OCI-LY3 (cell line): ENCODE results near the gene STX5.

Experiments
- EZH2phosphoT487 ChIP-seq: fragments of 200-600 bp; shearing (Covaris generic); IDR thresholded peaks from 2 replicates; pipeline ENCODE4 v1.6.1; 2018; ENCODE audit warnings: antibody characterized with exemption, mixed run types, low read depth
- TF ChIP-seq, protein P1 (sequence below): fragments of 200-600, 300-600 bp; sonication (generic); IDR thresholded peaks from 2 replicates; pipeline ENCODE4 v1.5.1; 2014; ENCODE audit warnings: antibody characterized with exemption, low read length, low read depth

DNA sequence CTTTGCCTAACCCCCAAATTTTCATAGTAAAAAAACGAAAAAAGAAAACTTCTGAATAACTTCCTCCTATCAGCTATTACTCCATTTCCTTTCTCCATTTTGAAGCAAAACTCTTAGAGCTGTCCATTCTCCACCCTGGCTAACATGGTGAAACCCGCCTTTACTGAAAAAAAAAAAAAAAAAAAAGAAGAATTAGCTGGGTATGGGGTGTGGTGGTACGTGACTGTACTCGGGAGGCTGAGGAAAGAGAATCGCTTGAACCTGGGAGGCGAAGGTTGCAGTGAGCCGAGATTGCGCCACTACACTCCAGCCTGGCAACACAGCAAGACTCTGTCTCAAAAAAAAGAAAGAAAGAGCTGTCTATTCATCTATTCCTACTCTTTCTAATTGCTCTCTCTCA, 15.3 kb downstream of the STX5 start:
- TF ChIP-seq, protein P1, sequence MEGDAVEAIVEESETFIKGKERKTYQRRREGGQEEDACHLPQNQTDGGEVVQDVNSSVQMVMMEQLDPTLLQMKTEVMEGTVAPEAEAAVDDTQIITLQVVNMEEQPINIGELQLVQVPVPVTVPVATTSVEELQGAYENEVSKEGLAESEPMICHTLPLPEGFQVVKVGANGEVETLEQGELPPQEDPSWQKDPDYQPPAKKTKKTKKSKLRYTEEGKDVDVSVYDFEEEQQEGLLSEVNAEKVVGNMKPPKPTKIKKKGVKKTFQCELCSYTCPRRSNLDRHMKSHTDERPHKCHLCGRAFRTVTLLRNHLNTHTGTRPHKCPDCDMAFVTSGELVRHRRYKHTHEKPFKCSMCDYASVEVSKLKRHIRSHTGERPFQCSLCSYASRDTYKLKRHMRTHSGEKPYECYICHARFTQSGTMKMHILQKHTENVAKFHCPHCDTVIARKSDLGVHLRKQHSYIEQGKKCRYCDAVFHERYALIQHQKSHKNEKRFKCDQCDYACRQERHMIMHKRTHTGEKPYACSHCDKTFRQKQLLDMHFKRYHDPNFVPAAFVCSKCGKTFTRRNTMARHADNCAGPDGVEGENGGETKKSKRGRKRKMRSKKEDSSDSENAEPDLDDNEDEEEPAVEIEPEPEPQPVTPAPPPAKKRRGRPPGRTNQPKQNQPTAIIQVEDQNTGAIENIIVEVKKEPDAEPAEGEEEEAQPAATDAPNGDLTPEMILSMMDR, result no peak
- TF ChIP-seq EZH2phosphoT487, result no peak
